BE2C (cell line): ENCODE data around the gene COX14.

Experiments used
- DNase-seq: peaks from one replicate; pipeline ENCODE4 v3.0.0-alpha.2; 2020
- H3K27me3 ChIP-seq: fragments of 250-450 bp; sonication (Bioruptor Pico); 2 replicates; pipeline ENCODE4 v1.5.1; 2020; ENCODE audit warnings: mild to moderate bottlenecking
- H3K36me3 ChIP-seq: fragments of 250-450 bp; sonication (Bioruptor Pico); 2 replicates; pipeline ENCODE4 v1.5.1; 2020; ENCODE audit warnings: mild to moderate bottlenecking
- H3K4me1 ChIP-seq: fragments of 250-450 bp; sonication (Bioruptor Pico); 2 replicates; pipeline ENCODE4 v1.5.1; 2020
- H3K4me3 ChIP-seq: 2 replicates; pipeline ENCODE4 v1.5.1; 2011; ENCODE audit warnings: low read depth, low read length
- H3K9me3 ChIP-seq: fragments of 250-450 bp; sonication (Bioruptor Pico); 2 replicates; pipeline ENCODE4 v1.5.1; 2020
- CTCF ChIP-seq: IDR thresholded peaks from 2 replicates; pipeline ENCODE4 v1.5.1; 2012; ENCODE audit warnings: mild to moderate bottlenecking, low read depth, low read length

COX14 gene

GRCh38 chr12:50070314-50071060, 41.5 kb upstream of the COX14 start:
- peaks cover 6% of the 10 kb centered on the region for H3K4me1 ChIP-seq
- H3K9me3 ChIP-seq, result no peaks in the 10 kb centered on the region
- no peaks in the 10 kb centered on the region for H3K27me3 ChIP-seq
- peaks cover 28% of the 10 kb centered on the region for H3K36me3 ChIP-seq
- H3K4me3 ChIP-seq, result no peak overlapping the region
- peak; percentile 97 for TF ChIP-seq CTCF
- DNase-seq, result peak; percentile 84

DNA sequence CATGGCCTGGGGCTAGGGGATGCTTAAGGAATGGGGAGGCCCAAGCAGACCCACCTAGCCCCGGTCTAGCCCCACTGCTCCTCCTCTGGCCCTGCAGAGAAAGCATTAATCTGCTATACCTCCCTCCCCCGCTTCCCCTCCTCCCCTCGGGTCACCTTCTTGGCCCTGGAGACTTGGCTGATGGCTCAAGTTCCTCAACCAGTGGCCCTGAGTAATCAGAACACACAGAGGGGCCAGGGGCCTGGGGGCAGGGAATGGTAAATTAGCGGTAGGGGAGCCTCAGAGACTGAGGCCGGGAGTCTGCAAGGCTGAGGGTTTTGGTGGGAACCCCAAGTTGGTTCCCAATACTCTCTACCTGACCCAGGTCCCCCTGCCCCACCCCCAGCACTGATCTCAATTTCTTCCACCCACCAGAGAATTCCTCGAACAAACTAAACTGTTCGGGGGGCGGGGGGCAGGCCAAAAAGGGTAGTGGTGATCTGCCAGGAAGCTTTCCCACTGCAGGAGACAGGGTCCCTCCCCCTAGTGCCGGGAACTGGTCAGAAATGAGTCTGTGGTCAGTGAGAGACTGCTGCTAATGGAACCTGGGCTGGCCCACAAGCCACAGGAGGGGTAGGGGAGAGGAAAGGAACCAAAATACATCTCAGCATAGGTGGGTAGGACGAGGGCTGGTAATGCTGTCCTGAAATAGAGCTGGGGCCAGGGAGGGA, 39.7 kb upstream of the COX14 start:
- no peak for TF ChIP-seq CTCF
- Histone ChIP-seq H3K4me3 (no peak overlapping the region), H3K27me3 (no peaks in the 10 kb centered on the region), H3K36me3 (peaks cover 25% of the 10 kb centered on the region), H3K4me1 (peaks cover 6% of the 10 kb centered on the region), H3K9me3 (no peaks in the 10 kb centered on the region)
- DNase-seq, result no peak

DNA sequence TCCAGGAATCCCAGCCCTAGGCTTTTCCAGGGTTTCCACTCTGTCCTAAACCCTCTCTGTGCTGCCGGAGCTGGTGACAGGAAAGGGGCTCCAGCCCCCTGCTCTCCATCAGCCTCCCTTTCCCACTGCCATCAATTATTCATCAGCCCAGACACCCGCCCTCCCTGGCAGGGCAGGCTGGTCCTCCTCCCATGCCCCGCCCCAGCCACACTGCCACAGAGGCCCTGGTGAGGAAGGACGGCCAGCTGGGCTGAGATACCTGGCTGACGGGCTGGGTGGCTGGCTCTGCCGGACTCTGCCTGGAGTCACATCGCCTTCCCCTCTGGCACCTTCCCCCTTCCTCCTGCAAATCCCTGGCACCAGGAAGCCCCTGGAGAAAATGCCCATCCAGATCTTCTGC, 38.8 kb upstream of the COX14 start:
- Histone ChIP-seq H3K9me3 (no peaks in the 10 kb centered on the region), H3K36me3 (peaks cover 21% of the 10 kb centered on the region), H3K4me3 (no peak overlapping the region), H3K27me3 (no peaks in the 10 kb centered on the region), H3K4me1 (peaks cover 6% of the 10 kb centered on the region)
- TF ChIP-seq CTCF, result no peak
- DNase-seq, result no peak

GRCh38 chr12:50073712-50074111, 38.3 kb upstream of the COX14 start:
- no peak for TF ChIP-seq CTCF
- Histone ChIP-seq H3K9me3 (no peaks in the 10 kb centered on the region), H3K4me3 (no peak overlapping the region), H3K4me1 (peaks cover 6% of the 10 kb centered on the region), H3K36me3 (peaks cover 21% of the 10 kb centered on the region), H3K27me3 (no peaks in the 10 kb centered on the region)
- DNase-seq, result no peak

GRCh38 chr12:50074936-50075807, 36.9 kb upstream of the COX14 start:
- Histone ChIP-seq H3K4me3 (no peak overlapping the region), H3K9me3 (no peaks in the 10 kb centered on the region), H3K4me1 (peaks cover 3% of the 10 kb centered on the region), H3K36me3 (peaks cover 21% of the 10 kb centered on the region), H3K27me3 (no peaks in the 10 kb centered on the region)
- peak; percentile 87 for DNase-seq
- TF ChIP-seq CTCF, result peak; percentile 92
